DND-41 (cell line): ENCODE measurements around the gene MS4A8.

ENCODE experiments used
- ATAC-seq: fragments of 200-7000 bp; cut with Tn5 transposase; 3 replicates; pipeline ENCODE4 v1.9.1; 2021; ENCODE audit warnings: low read depth; ENCODE audit not compliant: insufficient read depth
- DNase-seq: peaks from one replicate; pipeline ENCODE4 v3.0.0-alpha.2; 2020
- H2AFZ ChIP-seq: 2 replicates; pipeline ENCODE4 v1.6.0; 2012; ENCODE audit warnings: low read depth, low read length
- H3K27ac ChIP-seq: 2 replicates; pipeline ENCODE4 v1.5.1; 2012; ENCODE audit warnings: low read length, inconsistent platforms
- H3K27me3 ChIP-seq: fragments of 200-600 bp; sonication (generic); 2 replicates; pipeline ENCODE4 v1.6.0; 2012; ENCODE audit warnings: low read length, mild to moderate bottlenecking, inconsistent platforms; ENCODE audit not compliant: insufficient read depth, poor library complexity
- H3K36me3 ChIP-seq: 2 replicates; pipeline ENCODE4 v1.5.1; 2012; ENCODE audit warnings: low read length, inconsistent platforms; ENCODE audit not compliant: insufficient read depth
- H3K4me1 ChIP-seq: 2 replicates; pipeline ENCODE4 v1.5.1; 2012; ENCODE audit warnings: mild to moderate bottlenecking, low read length; ENCODE audit not compliant: insufficient read depth
- H3K4me2 ChIP-seq: 2 replicates; pipeline ENCODE4 v1.6.0; 2012; ENCODE audit warnings: mild to moderate bottlenecking, moderate library complexity, low read length, inconsistent platforms; ENCODE audit not compliant: insufficient read depth
- H3K4me3 ChIP-seq, 2 experiments: fragments of 200-600 bp in 1 of 2; shearing (Covaris generic) in 1 of 2; 2 replicates each; pipeline ENCODE4 v1.5.1; 2012 to 2016; ENCODE audit warnings: inconsistent platforms in 2 of 2, low read length in 2 of 2, mild to moderate bottlenecking in 2 of 2, low read depth in 1 of 2, moderate library complexity in 1 of 2
- H3K79me2 ChIP-seq: 2 replicates; pipeline ENCODE4 v1.6.0; 2012; ENCODE audit warnings: low read length, inconsistent platforms; ENCODE audit not compliant: insufficient read depth
- H3K9ac ChIP-seq: 2 replicates; pipeline ENCODE4 v1.6.0; 2012; ENCODE audit warnings: low read depth, mild to moderate bottlenecking, inconsistent platforms, low read length, moderate library complexity
- H3K9me3 ChIP-seq: 2 replicates; pipeline ENCODE4 v1.5.1; 2012; ENCODE audit warnings: low read length, moderate library complexity, mild to moderate bottlenecking, inconsistent platforms; ENCODE audit not compliant: insufficient read depth, severe bottlenecking
- H4K20me1 ChIP-seq: 2 replicates; pipeline ENCODE4 v1.6.0; 2012; ENCODE audit warnings: low read length; ENCODE audit not compliant: insufficient read depth
- CTCF ChIP-seq: IDR thresholded peaks from 2 replicates; pipeline ENCODE4 v1.5.1; 2012; ENCODE audit warnings: borderline replicate concordance, low read length, moderate library complexity, mild to moderate bottlenecking; ENCODE audit not compliant: poor library complexity, severe bottlenecking; ENCODE audit errors: extremely low read depth
- EZH2 ChIP-seq: IDR thresholded peaks from 3 replicates; pipeline ENCODE4 v1.6.1; 2012; ENCODE audit warnings: borderline replicate concordance, low read depth, mild to moderate bottlenecking, moderate library complexity, low read length, inconsistent platforms; ENCODE audit not compliant: severe bottlenecking

Gene MS4A8

GRCh38 chr11:60748225-60748624, 48.8 kb downstream of the MS4A8 start:
- Histone ChIP-seq H2AFZ (no peak overlapping the region), H3K27ac (no peak overlapping the region), H3K4me2 (no peak overlapping the region), H3K9me3 (peaks cover 3% of the 10 kb centered on the region), H3K36me3 (no peaks in the 10 kb centered on the region), H4K20me1 (no peaks in the 10 kb centered on the region), H3K4me3 (no peak overlapping the region), H3K9ac (no peak overlapping the region), H3K4me1 (no peaks in the 10 kb centered on the region), H3K27me3 (no peaks in the 10 kb centered on the region), H3K79me2 (no peaks in the 10 kb centered on the region)
- TF ChIP-seq EZH2: no peak
- ATAC-seq (no peak), DNase-seq (no peak)

GRCh38 chr11:60748821-60749220, 49.4 kb downstream of the MS4A8 start:
- Histone ChIP-seq H3K9me3 (peaks cover 3% of the 10 kb centered on the region), H3K9ac (no peak overlapping the region), H3K36me3 (no peaks in the 10 kb centered on the region), H4K20me1 (no peaks in the 10 kb centered on the region), H3K4me3 (no peak overlapping the region), H2AFZ (no peak overlapping the region), H3K4me2 (no peak overlapping the region), H3K79me2 (no peaks in the 10 kb centered on the region), H3K27me3 (no peaks in the 10 kb centered on the region), H3K4me1 (no peaks in the 10 kb centered on the region), H3K27ac (no peak overlapping the region)
- TF ChIP-seq EZH2 (no peak), CTCF (no peak)
- no peak for ATAC-seq
- DNase-seq: no peak

GRCh38 chr11:60750911-60751310, 51.5 kb downstream of the MS4A8 start:
- Histone ChIP-seq H4K20me1 (no peaks in the 10 kb centered on the region), H3K79me2 (no peaks in the 10 kb centered on the region), H3K27me3 (no peaks in the 10 kb centered on the region), H3K4me1 (no peaks in the 10 kb centered on the region), H3K36me3 (no peaks in the 10 kb centered on the region), H3K9ac (no peak overlapping the region), H3K9me3 (no peaks in the 10 kb centered on the region), H3K4me2 (no peak overlapping the region), H2AFZ (no peak overlapping the region), H3K27ac (no peak overlapping the region), H3K4me3 (no peak overlapping the region)
- ATAC-seq (no peak), DNase-seq (no peak)
- TF ChIP-seq CTCF (no peak), EZH2 (no peak)

GRCh38 chr11:60753309-60753708, 53.9 kb downstream of the MS4A8 start:
- TF ChIP-seq CTCF (no peak), EZH2 (no peak)
- Histone ChIP-seq H3K79me2 (no peaks in the 10 kb centered on the region), H3K4me2 (no peak overlapping the region), H3K4me1 (peaks cover 5% of the 10 kb centered on the region), H4K20me1 (no peaks in the 10 kb centered on the region), H3K9me3 (no peaks in the 10 kb centered on the region), H3K4me3 (no peak overlapping the region), H2AFZ (no peak overlapping the region), H3K27me3 (no peaks in the 10 kb centered on the region), H3K9ac (no peak overlapping the region), H3K36me3 (no peaks in the 10 kb centered on the region), H3K27ac (no peak overlapping the region)
- ATAC-seq (no peak), DNase-seq (no peak)
